K562 (cell line): Measurements from ENCODE around the gene ADAMTS14. TPM values are rescaled to one million over a fixed set of nuclear protein-coding genes. Genes with fewer than 3 reads are reported as not detected.

Source experiments
- BHLHE40 ChIP-seq: IDR thresholded peaks from 2 replicates; pipeline ENCODE4 v1.6.1; 2011; ENCODE audit warnings: low read length, improper control_type of control experiment
- CTCFL ChIP-seq: IDR thresholded peaks from 2 replicates; pipeline ENCODE4 v1.6.1; 2011; ENCODE audit warnings: borderline replicate concordance, low read depth, mild to moderate bottlenecking, moderate library complexity, low read length; ENCODE audit not compliant: insufficient read depth, poor library complexity, severe bottlenecking
- DACH1 ChIP-seq: fragments of 450-650 bp; IDR thresholded peaks from 2 replicates; pipeline ENCODE4 v1.6.1; 2018; ENCODE audit not compliant: partially characterized antibody
- E2F4 ChIP-seq: sonication (generic); formaldehyde crosslinking; IDR thresholded peaks from 2 replicates; pipeline ENCODE4 v1.8.0; 2022; ENCODE audit warnings: mild to moderate bottlenecking, low read depth, missing genetic modification reagents
- KAT7 ChIP-seq: sonication (generic); formaldehyde crosslinking; IDR thresholded peaks from 2 replicates; pipeline ENCODE4 v1.8.0; 2022; ENCODE audit warnings: missing genetic modification reagents, mild to moderate bottlenecking, borderline replicate concordance
- KDM2B ChIP-seq: fragments of 250-450 bp; sonication (Bioruptor Pico); IDR thresholded peaks from 2 replicates; pipeline ENCODE4 v1.8.0; 2021; ENCODE audit warnings: mild to moderate bottlenecking, moderate library complexity
- MNT ChIP-seq, 2 experiments: fragments of 450-650 bp; conservative IDR thresholded peaks; 2 replicates each; pipeline ENCODE4 v1.6.1; 2017; ENCODE audit warnings: mild to moderate bottlenecking in 2 of 2, moderate library complexity in 2 of 2
- MXD1 ChIP-seq: fragments of 250-450 bp; sonication (Bioruptor Pico); IDR thresholded peaks from 2 replicates; pipeline ENCODE4 v1.8.0; 2021; ENCODE audit warnings: borderline replicate concordance, mild to moderate bottlenecking, moderate library complexity; ENCODE audit not compliant: poor library complexity, severe bottlenecking
- NEUROD1 ChIP-seq: fragments of 150-350 bp; IDR thresholded peaks from 2 replicates; pipeline ENCODE4 v1.6.1; 2014; ENCODE audit warnings: borderline replicate concordance, low read length, low read depth; ENCODE audit not compliant: partially characterized antibody
- NFYB ChIP-seq: IDR thresholded peaks from 2 replicates; pipeline ENCODE4 v1.6.1; 2011; ENCODE audit warnings: mild to moderate bottlenecking, moderate library complexity; ENCODE audit not compliant: insufficient read length; ENCODE audit errors: extremely low read depth
- RREB1 ChIP-seq: fragments of 250-450 bp; sonication (Bioruptor Pico); IDR thresholded peaks from 2 replicates; pipeline ENCODE4 v1.4.0; 2020
- SMARCB1 ChIP-seq: IDR thresholded peaks from 2 replicates; pipeline ENCODE4 v1.6.1; 2011; ENCODE audit warnings: improper control_type of control experiment, low read depth; ENCODE audit not compliant: insufficient read length
- TBP ChIP-seq: optimal IDR thresholded peaks from 2 replicates; pipeline ENCODE3; 2011; ENCODE audit warnings: low read depth, low read length, improper control_type of control experiment
- TCF7L2 ChIP-seq: fragments of 150-350 bp; IDR thresholded peaks from 2 replicates; pipeline ENCODE4 v1.6.1; 2016; ENCODE audit warnings: low read depth, mild to moderate bottlenecking, low read length, moderate library complexity
- U2AF2 ChIP-seq: fragments of 200-400 bp; formaldehyde crosslinking; optimal IDR thresholded peaks from 2 replicates; pipeline ENCODE3; 2017; ENCODE audit warnings: low read depth, mild to moderate bottlenecking, low read length
- ZNF175 ChIP-seq: fragments of 200-800 bp; sonication (Bioruptor generic); IDR thresholded peaks from 2 replicates; pipeline ENCODE4 v1.6.1; 2016; ENCODE audit warnings: low read depth, mild to moderate bottlenecking, missing genetic modification characterization, missing compliant biosample characterization
- polyA plus RNA-seq, 8 experiments: library from polyadenylated mRNA; depleted of rRNA in 4 of 8; stranded (reverse) in 5 of 8; unstranded in 3 of 8; fragments of >200 nt; fragmentation: Nextera tagmentation in 2 of 8; fragmentation: Illumina TruSeq in 1 of 8; extraction: Ambion mirVana in 2 of 8; extraction: Trizol in 1 of 8; gene quantifications; 2 replicates each; pipeline versions ENCODE4 v1.2.1 to v1.2.3, GENCODE V29; 2011 to 2014; ENCODE audit warnings: inconsistent platforms in 1 of 8, missing spikeins in 1 of 8
- total RNA-seq, 7 experiments: library from RNA; depleted of rRNA in 6 of 7; stranded (reverse); fragments of >200 nt in 6 of 7; fragmentation: Illumina TruSeq in 2 of 7; extraction: Trizol in 2 of 7; gene quantifications; 2 replicates each; pipeline versions ENCODE4 v1.2.1 to v1.2.3, GENCODE V29; 2011 to 2021; ENCODE audit warnings: low replicate concordance in 1 of 7

Gene ADAMTS14
- total and polyA plus RNA-seq, 9 of the 15 experiments (the other 6 are each of a cell fraction or from before 2014, with no cell fraction given): 0.04 to 37.4 (median 15.9) TPM

GRCh38 chr10:70699659-70700174, 27.4 kb downstream of the ADAMTS14 start (continued):
- TF ChIP-seq CTCFL: no peak
- peak; percentile 41 for TF ChIP-seq TBP
- peak; percentile 60 to 83 for TF ChIP-seq MNT (conservative IDR thresholded peaks at IDR 0.05)
- no peak for TF ChIP-seq U2AF2
- TF ChIP-seq RREB1 (CRISPR knock-in tag): no peak
- no peak for TF ChIP-seq NFYB
- TF ChIP-seq BHLHE40: 0 out of 2 replicates have a peak, but pooled peaks have one; percentile 13
- TF ChIP-seq ZNF175 (CRISPR knock-in tag): no peak
- TF ChIP-seq DACH1: no peak
- TF ChIP-seq NEUROD1: no peak
- TF ChIP-seq KDM2B (CRISPR knock-in tag): no peak
- TF ChIP-seq E2F4 (CRISPR knock-in tag): no peak
- TF ChIP-seq MXD1 (CRISPR knock-in tag): no peak
- no peak for TF ChIP-seq KAT7
- no peak for TF ChIP-seq SMARCB1
- TF ChIP-seq TCF7L2: no peak
